ENCODE measurements around the gene PHACTR2. TPM values are rescaled to one million over a fixed set of nuclear protein-coding genes. Genes with fewer than 3 reads are reported as not detected.

The PHACTR2 gene
- total and polyA plus RNA-seq, 9 donors: 9.8 to 76.2 (median 45.4) TPM

GRCh38 chr6:143804835-143805239 is 127.1 kb downstream of the PHACTR2 start:
- intact Hi-C loops (cut with DNase I): no loop called here
- whole genome bisulfite sequencing, 3 donors: 71 to 85% (median 72%) methylated on average over 4 of the region's 4 CpGs
- Histone ChIP-seq H3K4me1 (ENCODE audit: insufficient read depth) (no peaks in the 10 kb centered on the region), H3K27ac (no peak overlapping the region), H3K27me3 (no peaks in the 10 kb centered on the region), H3K9me3 (no peaks in the 10 kb centered on the region), H3K36me3 (no peaks in the 10 kb centered on the region), H3K4me3 (no peak overlapping the region)
- DNase-seq: no peak
- TF ChIP-seq POLR2A (IDR thresholded peaks at IDR 0.05): no peak
- no peak for TF ChIP-seq CTCF (IDR thresholded peaks at IDR 0.05)
- TF ChIP-seq EP300 (IDR thresholded peaks at IDR 0.05): no peak

GRCh38 chr6:143806282-143807102 is 128.7 kb downstream of the PHACTR2 start:
- TF ChIP-seq EP300 (IDR thresholded peaks at IDR 0.05) (no peak), POLR2A (IDR thresholded peaks at IDR 0.05) (no peak)
- intact Hi-C loops (cut with DNase I): no loop called here
- Histone ChIP-seq H3K9me3 (no peaks in the 10 kb centered on the region), H3K36me3 (no peaks in the 10 kb centered on the region), H3K4me1 (ENCODE audit: insufficient read depth) (no peaks in the 10 kb centered on the region), H3K27ac (no peak overlapping the region), H3K4me3 (no peak overlapping the region), H3K27me3 (no peaks in the 10 kb centered on the region)
- WGBS, 3 donors: 75 to 87% (median 86%) methylated on average over 8 of the region's 8 CpGs
- DNase-seq: no peak

- no peaks in the 10 kb centered on the region for H3K9me3 ChIP-seq
- no peak for DNase-seq
- intact Hi-C loops (cut with DNase I): no loop called here
- no peaks in the 10 kb centered on the region for H3K4me1 ChIP-seq (ENCODE audit: insufficient read depth)
- H3K4me3 ChIP-seq: no peak overlapping the region
- no peak overlapping the region for H3K27ac ChIP-seq
- TF ChIP-seq POLR2A (IDR thresholded peaks at IDR 0.05): no peak
- H3K27me3 ChIP-seq: no peaks in the 10 kb centered on the region
- WGBS, 3 donors: 84 to 89% (median 86%) methylated on average over 6 of the region's 6 CpGs
- no peaks in the 10 kb centered on the region for H3K36me3 ChIP-seq
These were observed 129.5 kb downstream of the PHACTR2 start for GRCh38 chr6:143807103-143807772.

GRCh38 chr6:143810745-143811144 is 133.0 kb downstream of the PHACTR2 start:
- H3K4me3 ChIP-seq: no peak overlapping the region
- DNase-seq: no peak
- intact Hi-C loops (cut with DNase I): no loop called here
- no peaks in the 10 kb centered on the region for H3K9me3 ChIP-seq
- H3K36me3 ChIP-seq: no peaks in the 10 kb centered on the region
- H3K27ac ChIP-seq: no peak overlapping the region
- H3K4me1 ChIP-seq (ENCODE audit: insufficient read depth): no peaks in the 10 kb centered on the region
- WGBS, 3 donors: 83 to 93% (median 89%) methylated on average over 2 of the region's 2 CpGs
- no peaks in the 10 kb centered on the region for H3K27me3 ChIP-seq
- TF ChIP-seq POLR2A (IDR thresholded peaks at IDR 0.05): no peak
- no peak for TF ChIP-seq CTCF (IDR thresholded peaks at IDR 0.05)
- no peak for TF ChIP-seq EP300 (IDR thresholded peaks at IDR 0.05)

- H3K36me3 ChIP-seq: no peaks in the 10 kb centered on the region
- H3K4me1 ChIP-seq (ENCODE audit: insufficient read depth): no peaks in the 10 kb centered on the region
- no peak for DNase-seq
- TF ChIP-seq CTCF (IDR thresholded peaks at IDR 0.05): no peak
- TF ChIP-seq POLR2A (IDR thresholded peaks at IDR 0.05): no peak
- no peak for TF ChIP-seq EP300 (IDR thresholded peaks at IDR 0.05)
- H3K9me3 ChIP-seq: no peaks in the 10 kb centered on the region
- WGBS, 3 donors: 57 to 66% (median 66%) methylated on average over 2 of the region's 2 CpGs
- no peaks in the 10 kb centered on the region for H3K27me3 ChIP-seq
- H3K4me3 ChIP-seq: no peak overlapping the region
- H3K27ac ChIP-seq: no peak overlapping the region
- intact Hi-C loops (cut with DNase I): no loop called here
These were observed 133.9 kb downstream of the PHACTR2 start for GRCh38 chr6:143811501-143812157.

All from ovary (tissue), 9 donors.